ENCODE measurements around the gene RFLNA.

Gene RFLNA

DNA sequence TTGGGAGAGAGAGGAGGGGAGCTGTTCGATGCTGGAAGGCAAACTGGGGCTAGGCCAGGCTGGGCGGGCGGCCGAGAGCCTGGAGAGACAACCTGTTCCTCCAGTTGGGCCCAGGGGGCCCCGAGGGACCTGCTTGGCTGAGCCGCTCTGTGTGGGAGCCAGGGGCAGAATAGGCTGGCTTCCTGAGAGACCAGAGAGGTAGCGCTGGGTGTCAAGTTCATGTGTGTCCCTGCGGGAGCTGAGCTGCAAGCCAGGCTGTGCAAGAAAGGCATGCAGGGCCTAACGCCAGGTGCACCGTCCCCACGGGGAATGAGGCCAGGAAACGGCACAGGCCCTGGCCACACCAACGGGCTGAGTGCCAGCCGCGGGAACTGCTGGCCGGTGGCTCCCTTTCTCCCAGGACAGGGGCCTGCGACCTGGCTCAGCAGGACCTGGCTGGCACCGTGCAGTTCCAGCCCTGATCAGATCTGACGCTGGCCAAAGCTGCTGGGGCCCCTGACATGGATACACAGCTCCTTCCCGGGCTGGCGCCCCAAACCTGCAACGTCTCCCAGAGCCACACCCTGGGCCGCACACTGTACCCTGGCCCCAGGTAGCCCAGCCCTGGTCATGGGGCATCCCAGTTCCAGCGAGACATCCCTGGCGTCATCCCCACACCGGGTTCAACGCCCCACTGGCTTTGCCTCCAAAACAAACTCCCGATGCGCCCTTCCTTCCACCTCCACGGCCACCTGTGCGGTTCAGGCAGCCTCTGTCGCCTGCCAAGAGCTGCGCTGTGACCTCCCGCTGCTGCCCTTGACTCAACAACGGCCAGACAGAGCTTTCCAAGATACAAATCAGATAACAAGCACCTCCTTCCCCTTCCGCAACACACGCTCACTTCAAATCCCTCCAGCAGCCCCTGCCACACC lies 65.0 kb downstream of the RFLNA start:
- DNase-seq (ENCODE audit: low read depth): no peak
- TF ChIP-seq, protein P1, sequence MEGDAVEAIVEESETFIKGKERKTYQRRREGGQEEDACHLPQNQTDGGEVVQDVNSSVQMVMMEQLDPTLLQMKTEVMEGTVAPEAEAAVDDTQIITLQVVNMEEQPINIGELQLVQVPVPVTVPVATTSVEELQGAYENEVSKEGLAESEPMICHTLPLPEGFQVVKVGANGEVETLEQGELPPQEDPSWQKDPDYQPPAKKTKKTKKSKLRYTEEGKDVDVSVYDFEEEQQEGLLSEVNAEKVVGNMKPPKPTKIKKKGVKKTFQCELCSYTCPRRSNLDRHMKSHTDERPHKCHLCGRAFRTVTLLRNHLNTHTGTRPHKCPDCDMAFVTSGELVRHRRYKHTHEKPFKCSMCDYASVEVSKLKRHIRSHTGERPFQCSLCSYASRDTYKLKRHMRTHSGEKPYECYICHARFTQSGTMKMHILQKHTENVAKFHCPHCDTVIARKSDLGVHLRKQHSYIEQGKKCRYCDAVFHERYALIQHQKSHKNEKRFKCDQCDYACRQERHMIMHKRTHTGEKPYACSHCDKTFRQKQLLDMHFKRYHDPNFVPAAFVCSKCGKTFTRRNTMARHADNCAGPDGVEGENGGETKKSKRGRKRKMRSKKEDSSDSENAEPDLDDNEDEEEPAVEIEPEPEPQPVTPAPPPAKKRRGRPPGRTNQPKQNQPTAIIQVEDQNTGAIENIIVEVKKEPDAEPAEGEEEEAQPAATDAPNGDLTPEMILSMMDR (IDR thresholded peaks at IDR 0.05; ENCODE audit: control insufficient read depth, insufficient read depth, low read depth, low read length, missing control alignments): no peak

DNA sequence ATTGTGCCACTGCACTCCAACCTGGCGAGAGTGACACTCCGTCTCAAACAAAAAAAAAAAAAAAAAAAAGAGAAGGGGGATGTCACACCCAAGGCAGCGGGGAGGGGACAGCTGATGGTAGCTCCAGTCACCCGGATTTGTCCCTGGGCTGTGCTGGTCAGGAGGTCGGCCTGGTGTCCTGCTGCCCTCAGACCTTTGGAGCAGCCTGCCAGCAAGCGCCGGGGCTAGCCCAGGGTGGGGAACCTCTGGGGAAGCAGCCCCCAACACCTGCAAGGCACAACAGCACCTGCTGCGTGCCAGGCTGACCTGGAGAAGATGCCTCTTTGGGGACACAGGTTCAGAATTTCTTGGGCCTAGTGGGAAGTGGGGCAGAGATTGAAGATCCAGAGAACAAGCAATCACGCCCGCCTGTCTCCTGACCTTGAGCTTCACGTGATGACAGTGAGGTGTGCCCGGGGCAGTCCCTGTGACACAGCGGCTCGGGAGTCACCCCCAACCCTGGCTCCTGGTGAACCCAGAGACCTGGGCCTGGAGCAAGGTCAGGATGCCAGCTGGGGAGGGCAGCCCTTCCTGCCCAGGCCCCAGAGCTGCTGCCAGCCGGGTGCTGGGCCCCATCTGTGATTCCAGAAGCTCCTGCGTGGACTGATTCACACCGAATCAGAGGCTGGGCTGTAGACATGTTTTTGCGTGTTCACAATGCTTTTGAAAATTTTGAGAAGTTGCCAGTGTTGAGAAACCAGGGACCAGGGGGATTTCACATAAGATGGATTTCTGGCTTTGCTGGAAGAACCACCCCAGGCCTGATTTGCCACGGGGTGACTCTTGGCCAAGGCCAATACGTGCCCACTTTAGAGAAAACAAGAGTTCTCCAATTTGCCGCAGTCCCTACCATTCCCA lies 66.4 kb downstream of the RFLNA start:
- DNase-seq (ENCODE audit: low read depth): no peak
- TF ChIP-seq, protein P1 (IDR thresholded peaks at IDR 0.05; ENCODE audit: control insufficient read depth, insufficient read depth, low read depth, low read length, missing control alignments): no peak
- no peak overlapping the region for H3K4me3 ChIP-seq (ENCODE audit: control insufficient read depth, low read depth, low read length)

More for the DNA sequence above, 65.0 kb downstream of the RFLNA start:
- no peak overlapping the region for H3K4me3 ChIP-seq (ENCODE audit: control insufficient read depth, low read depth, low read length)

DNA sequence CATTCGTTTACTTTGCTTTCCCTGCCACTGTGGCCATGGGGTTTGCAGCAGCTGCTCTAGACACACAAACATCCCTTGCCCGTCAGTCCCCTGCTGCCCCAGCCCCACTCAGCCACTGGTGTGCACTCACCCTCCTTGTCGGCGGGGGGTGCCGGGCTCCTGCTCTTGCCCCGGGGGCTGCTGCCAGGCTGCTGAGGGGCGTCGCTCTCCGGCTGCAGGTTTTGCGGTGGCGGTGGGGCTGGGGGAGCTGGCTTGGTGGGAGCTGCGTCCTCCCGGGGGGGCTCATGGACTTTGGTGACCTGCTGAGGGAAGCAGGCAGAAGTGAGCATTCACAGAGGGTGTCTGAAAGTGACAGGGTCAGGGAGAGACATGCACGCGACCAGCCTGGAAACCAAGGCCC lies 67.1 kb downstream of the RFLNA start:
- DNase-seq (ENCODE audit: low read depth): no peak
- no peak overlapping the region for H3K4me3 ChIP-seq (ENCODE audit: control insufficient read depth, low read depth, low read length)
- TF ChIP-seq, protein P1 (IDR thresholded peaks at IDR 0.05; ENCODE audit: control insufficient read depth, insufficient read depth, low read depth, low read length, missing control alignments): no peak

DNA sequence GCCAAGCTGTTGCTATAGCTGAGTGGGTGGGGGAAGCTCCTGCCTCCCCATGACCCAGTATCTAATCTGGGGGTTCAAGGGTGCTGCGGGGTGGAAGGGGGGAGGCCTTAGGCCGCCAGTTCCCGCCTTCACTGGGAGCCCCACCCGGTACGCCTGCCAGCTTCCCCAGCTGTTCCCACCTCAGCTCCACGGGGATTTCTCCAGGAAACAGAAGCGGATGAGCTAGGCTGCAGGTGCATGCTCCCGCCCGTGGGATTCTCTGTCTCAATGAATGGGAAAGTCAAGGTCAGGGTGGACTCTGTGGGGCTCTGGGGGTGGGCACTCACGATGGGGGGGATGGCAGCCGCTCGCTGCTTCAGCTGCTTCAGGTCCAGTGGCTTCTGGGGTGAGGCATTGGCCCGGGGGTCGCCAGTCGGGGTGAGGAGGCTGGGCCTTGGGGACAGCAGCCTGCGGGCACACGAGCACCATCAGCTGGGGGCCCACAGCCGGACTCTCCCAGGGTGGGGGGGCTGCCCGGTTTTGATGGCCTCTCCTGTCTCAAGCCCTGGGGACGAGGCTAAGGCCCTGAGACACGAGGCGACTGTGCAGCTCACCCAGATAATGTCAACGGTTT lies 68.6 kb downstream of the RFLNA start:
- H3K4me3 ChIP-seq (ENCODE audit: control insufficient read depth, low read depth, low read length): no peak overlapping the region
- DNase-seq (ENCODE audit: low read depth): no peak
- TF ChIP-seq, protein P1 (IDR thresholded peaks at IDR 0.05; ENCODE audit: control insufficient read depth, insufficient read depth, low read depth, low read length, missing control alignments): no peak

DNA sequence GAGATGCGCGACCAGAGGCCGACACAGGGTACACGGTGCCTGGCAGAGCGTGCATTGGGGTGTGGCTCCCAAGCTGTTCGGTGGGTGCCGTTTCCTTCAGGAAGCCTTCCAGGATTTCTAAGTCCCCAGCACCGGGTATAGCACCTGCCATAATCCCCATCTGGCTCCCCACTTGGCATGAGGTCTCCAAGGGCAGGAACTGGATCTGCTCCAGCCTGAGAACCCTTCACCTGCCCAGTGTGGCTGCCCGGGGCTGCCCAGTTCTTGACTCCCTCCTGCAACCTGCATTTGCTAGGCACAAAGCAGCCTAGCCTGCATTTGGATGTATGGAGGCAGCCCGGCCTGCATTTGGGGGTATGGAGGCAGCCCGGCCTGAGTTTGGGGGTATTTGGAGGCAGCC lies 69.7 kb downstream of the RFLNA start:
- DNase-seq (ENCODE audit: low read depth): no peak
- H3K4me3 ChIP-seq (ENCODE audit: control insufficient read depth, low read depth, low read length): no peak overlapping the region
- TF ChIP-seq, protein P1 (IDR thresholded peaks at IDR 0.05; ENCODE audit: control insufficient read depth, insufficient read depth, low read depth, low read length, missing control alignments): no peak

Measured in AG09309 (cell line).